ENCODE results near the gene STOML1.

DNA sequence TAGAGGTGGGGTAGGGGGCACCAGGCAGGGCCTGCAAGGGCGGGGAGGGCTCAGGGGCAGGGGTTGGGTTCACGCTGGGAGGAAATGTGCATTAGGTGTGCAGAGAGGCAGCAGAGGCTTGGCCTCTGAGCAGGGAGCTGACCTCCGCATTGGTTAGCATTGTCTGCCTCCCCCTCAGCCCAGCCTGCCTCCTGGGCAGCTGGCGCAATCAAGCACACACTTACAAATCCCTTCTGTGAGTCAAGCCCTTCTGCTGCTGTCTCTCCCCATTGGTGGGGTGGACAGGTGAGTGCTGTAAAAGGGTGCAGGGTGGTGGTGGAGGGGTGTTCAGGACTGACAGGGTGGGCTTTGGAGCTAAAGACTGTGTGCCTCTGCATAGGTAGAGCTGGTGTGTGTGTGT is 56.5 kb downstream of the STOML1 start:
- TF ChIP-seq, protein P1, sequence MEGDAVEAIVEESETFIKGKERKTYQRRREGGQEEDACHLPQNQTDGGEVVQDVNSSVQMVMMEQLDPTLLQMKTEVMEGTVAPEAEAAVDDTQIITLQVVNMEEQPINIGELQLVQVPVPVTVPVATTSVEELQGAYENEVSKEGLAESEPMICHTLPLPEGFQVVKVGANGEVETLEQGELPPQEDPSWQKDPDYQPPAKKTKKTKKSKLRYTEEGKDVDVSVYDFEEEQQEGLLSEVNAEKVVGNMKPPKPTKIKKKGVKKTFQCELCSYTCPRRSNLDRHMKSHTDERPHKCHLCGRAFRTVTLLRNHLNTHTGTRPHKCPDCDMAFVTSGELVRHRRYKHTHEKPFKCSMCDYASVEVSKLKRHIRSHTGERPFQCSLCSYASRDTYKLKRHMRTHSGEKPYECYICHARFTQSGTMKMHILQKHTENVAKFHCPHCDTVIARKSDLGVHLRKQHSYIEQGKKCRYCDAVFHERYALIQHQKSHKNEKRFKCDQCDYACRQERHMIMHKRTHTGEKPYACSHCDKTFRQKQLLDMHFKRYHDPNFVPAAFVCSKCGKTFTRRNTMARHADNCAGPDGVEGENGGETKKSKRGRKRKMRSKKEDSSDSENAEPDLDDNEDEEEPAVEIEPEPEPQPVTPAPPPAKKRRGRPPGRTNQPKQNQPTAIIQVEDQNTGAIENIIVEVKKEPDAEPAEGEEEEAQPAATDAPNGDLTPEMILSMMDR (IDR thresholded peaks at IDR 0.05) = no peak
- TF ChIP-seq, protein P2, sequence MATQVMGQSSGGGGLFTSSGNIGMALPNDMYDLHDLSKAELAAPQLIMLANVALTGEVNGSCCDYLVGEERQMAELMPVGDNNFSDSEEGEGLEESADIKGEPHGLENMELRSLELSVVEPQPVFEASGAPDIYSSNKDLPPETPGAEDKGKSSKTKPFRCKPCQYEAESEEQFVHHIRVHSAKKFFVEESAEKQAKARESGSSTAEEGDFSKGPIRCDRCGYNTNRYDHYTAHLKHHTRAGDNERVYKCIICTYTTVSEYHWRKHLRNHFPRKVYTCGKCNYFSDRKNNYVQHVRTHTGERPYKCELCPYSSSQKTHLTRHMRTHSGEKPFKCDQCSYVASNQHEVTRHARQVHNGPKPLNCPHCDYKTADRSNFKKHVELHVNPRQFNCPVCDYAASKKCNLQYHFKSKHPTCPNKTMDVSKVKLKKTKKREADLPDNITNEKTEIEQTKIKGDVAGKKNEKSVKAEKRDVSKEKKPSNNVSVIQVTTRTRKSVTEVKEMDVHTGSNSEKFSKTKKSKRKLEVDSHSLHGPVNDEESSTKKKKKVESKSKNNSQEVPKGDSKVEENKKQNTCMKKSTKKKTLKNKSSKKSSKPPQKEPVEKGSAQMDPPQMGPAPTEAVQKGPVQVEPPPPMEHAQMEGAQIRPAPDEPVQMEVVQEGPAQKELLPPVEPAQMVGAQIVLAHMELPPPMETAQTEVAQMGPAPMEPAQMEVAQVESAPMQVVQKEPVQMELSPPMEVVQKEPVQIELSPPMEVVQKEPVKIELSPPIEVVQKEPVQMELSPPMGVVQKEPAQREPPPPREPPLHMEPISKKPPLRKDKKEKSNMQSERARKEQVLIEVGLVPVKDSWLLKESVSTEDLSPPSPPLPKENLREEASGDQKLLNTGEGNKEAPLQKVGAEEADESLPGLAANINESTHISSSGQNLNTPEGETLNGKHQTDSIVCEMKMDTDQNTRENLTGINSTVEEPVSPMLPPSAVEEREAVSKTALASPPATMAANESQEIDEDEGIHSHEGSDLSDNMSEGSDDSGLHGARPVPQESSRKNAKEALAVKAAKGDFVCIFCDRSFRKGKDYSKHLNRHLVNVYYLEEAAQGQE (IDR thresholded peaks at IDR 0.05; ENCODE audit: insufficient read depth in 1 of 2, low read depth in 2 of 2, low read length in 1 of 2) = no peak
- no peak for TF ChIP-seq SIN3A (IDR thresholded peaks at IDR 0.05; ENCODE audit: borderline replicate concordance, insufficient read depth, low read depth, low read length)
- no peak for TF ChIP-seq POLR2AphosphoS5 (IDR thresholded peaks at IDR 0.05; ENCODE audit: low read depth, low read length)
- TF ChIP-seq TCF7L2 (IDR thresholded peaks at IDR 0.05; ENCODE audit: low read depth, low read length) = no peak

Measured in Panc1 (cell line).